ENCODE measurements around the gene RRM1. TPM values are rescaled to one million over a fixed set of nuclear protein-coding genes. Genes with fewer than 3 reads are reported as not detected.
"Not testable (repeated sequence)": the region's sequence is repeated elsewhere in the genome, so short reads cannot be mapped to it uniquely, and the experiment has no call there.

Gene RRM1
- total and polyA plus RNA-seq, 10 of the 15 experiments (the other 5 are each of a cell fraction or from before 2014, with no cell fraction given) = 94.0 to 255 (median 148) TPM

DNA sequence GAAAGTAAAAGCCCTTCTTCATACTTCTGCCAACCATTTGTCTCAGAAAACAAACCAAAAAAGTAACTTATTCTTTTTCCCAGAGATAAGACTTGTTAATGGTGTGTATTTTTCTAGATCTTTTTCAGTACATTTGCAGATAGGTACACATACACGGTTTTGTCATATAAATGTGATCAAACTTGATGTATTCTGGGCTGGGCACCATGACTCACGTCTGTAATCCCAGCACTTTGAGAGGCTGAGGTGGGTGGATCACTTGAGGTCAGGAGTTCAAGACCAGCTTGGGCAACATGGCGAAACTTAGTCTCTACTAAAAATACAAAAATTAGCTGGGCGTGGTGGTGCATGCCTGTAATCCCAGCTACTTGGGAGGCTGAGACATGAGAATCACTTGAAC is 35.6 kb downstream of the RRM1 start:
- POLR2A ChIA-PET; H3K4me2 ChIP-seq (ENCODE audit: control insufficient read depth, insufficient read depth); H3K9me3 ChIP-seq (replicated peaks; ENCODE audit: control insufficient read depth, insufficient read depth, low read length); in situ Hi-C loops (cut with MboI); FAIRE-seq; H3K4me1 ChIP-seq (ENCODE audit: control insufficient read depth, insufficient read depth, low read length); RAD21 ChIA-PET (ENCODE audit: unreplicated experiment); H3K4me3 ChIP-seq; DNase-seq (ENCODE audit: low read depth, low spot score); H3K9ac ChIP-seq (ENCODE audit: control insufficient read depth, insufficient read depth, low read length); H3K79me2 ChIP-seq (ENCODE audit: control insufficient read depth, insufficient read depth, low read length); BruUV-seq (replicated peaks); H2AFZ ChIP-seq (ENCODE audit: control insufficient read depth, low read depth, low read length); H3K27ac ChIP-seq (ENCODE audit: control insufficient read depth, insufficient read depth); H4K20me1 ChIP-seq (ENCODE audit: control insufficient read depth, insufficient read depth); H3K27me3 ChIP-seq (replicated peaks in 1 of 2; ENCODE audit: control insufficient read depth in 2 of 2, insufficient read depth in 2 of 2, low read length in 1 of 2); SMC1A ChIA-PET (ENCODE audit: uncharacterized antibody, unreplicated experiment); ATAC-seq; intact Hi-C loops (cut with micrococcal nuclease; ENCODE audit: unreplicated experiment): not testable (repeated sequence)
- H3K36me3 ChIP-seq (ENCODE audit: control insufficient read depth in 2 of 2, insufficient read depth in 2 of 2, low read length in 1 of 2) = peaks cover 0 to 35% of the 10 kb centered on the region in 2 experiments
- WGBS (ENCODE audit: insufficient coverage, insufficient replicate concordance, low lambda C conversion rate, missing lambda C conversion rate) = 95% methylated on average over 4 of the region's 4 CpGs
- CTCF ChIA-PET = interaction anchor here (1.5 kb wide), 1 partner anchor 19 kb away, joined by 3 read pairs; no protein-coding TSS in a partner anchor

DNA sequence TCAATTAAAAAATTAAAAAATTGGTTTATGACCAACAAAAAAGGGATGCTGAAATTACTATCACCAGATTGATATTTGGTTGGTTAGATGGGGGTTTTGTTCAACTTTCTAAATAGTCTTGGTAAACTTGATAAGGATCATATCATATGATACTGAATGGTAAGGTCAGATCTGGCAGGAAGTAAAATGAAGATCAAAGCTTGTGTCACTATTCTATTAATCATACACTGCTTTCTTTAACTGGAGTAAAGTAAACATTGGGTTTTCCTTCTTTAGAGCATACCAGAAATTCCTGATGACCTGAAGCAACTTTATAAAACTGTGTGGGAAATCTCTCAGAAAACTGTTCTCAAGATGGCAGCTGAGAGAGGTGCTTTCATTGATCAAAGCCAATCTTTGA is 40.2 kb downstream of the RRM1 start:
- CTCF ChIA-PET = no interaction called here
- Histone ChIP-seq H3K27ac (ENCODE audit: control insufficient read depth, insufficient read depth) (no peak overlapping the region), H4K20me1 (ENCODE audit: control insufficient read depth, insufficient read depth) (no peaks in the 10 kb centered on the region), H3K9me3 (replicated peaks; ENCODE audit: control insufficient read depth, insufficient read depth, low read length) (peaks cover 8% of the 10 kb centered on the region; the same call in 2 of the 3 replicates), H2AFZ (ENCODE audit: control insufficient read depth, low read depth, low read length) (no peak overlapping the region), H3K27me3 (replicated peaks in 1 of 2; ENCODE audit: control insufficient read depth in 2 of 2, insufficient read depth in 2 of 2, low read length in 1 of 2) (no peaks in the 10 kb centered on the region), H3K9ac (ENCODE audit: control insufficient read depth, insufficient read depth, low read length) (no peak overlapping the region), H3K4me3 (no peak overlapping the region), H3K4me1 (ENCODE audit: control insufficient read depth, insufficient read depth, low read length) (no peaks in the 10 kb centered on the region), H3K4me2 (ENCODE audit: control insufficient read depth, insufficient read depth) (no peak overlapping the region), H3K36me3 (ENCODE audit: control insufficient read depth in 2 of 2, insufficient read depth in 2 of 2, low read length in 1 of 2) (peaks cover 2 to 27% of the 10 kb centered on the region in 2 experiments), H3K79me2 (ENCODE audit: control insufficient read depth, insufficient read depth, low read length) (no peaks in the 10 kb centered on the region)
- RAD21 ChIA-PET (ENCODE audit: unreplicated experiment) = interaction anchor here (0.7 kb wide), 1 partner anchor 53 kb away, joined by 3 read pairs; no protein-coding TSS in a partner anchor
- no peak for ATAC-seq
- intact Hi-C loops (cut with micrococcal nuclease; ENCODE audit: unreplicated experiment) (no loop called here), in situ Hi-C loops (cut with MboI) (no loop called here)
- FAIRE-seq = no peak
- SMC1A ChIA-PET (ENCODE audit: uncharacterized antibody, unreplicated experiment) = interaction anchor here (1.1 to 1.7 kb wide), 2 partner anchors 9 to 11 kb away, joined by 3 to 4 read pairs; no protein-coding TSS in a partner anchor
- no peak for TF ChIP-seq MXI1 (IDR thresholded peaks at IDR 0.05; ENCODE audit: low read depth, low read length)
- no peak for TF ChIP-seq TAF1 (IDR thresholded peaks at IDR 0.05; ENCODE audit: borderline replicate concordance, low read depth, low read length)
- TF ChIP-seq, protein P1, sequence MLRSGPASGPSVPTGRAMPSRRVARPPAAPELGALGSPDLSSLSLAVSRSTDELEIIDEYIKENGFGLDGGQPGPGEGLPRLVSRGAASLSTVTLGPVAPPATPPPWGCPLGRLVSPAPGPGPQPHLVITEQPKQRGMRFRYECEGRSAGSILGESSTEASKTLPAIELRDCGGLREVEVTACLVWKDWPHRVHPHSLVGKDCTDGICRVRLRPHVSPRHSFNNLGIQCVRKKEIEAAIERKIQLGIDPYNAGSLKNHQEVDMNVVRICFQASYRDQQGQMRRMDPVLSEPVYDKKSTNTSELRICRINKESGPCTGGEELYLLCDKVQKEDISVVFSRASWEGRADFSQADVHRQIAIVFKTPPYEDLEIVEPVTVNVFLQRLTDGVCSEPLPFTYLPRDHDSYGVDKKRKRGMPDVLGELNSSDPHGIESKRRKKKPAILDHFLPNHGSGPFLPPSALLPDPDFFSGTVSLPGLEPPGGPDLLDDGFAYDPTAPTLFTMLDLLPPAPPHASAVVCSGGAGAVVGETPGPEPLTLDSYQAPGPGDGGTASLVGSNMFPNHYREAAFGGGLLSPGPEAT (IDR thresholded peaks at IDR 0.05; ENCODE audit: low read depth) = no peak
- no peak for TF ChIP-seq RAD21 (IDR thresholded peaks at IDR 0.05; ENCODE audit: insufficient read depth, low read depth, low read length)
- DNase-seq (ENCODE audit: low read depth, low spot score) = no peak
- no TSS peak for BruUV-seq (replicated peaks)
- POLR2A ChIA-PET = no interaction called here
